AG09309 (cell line): ENCODE data around the gene STUB1.

Source experiments
- DNase-seq: peaks from one replicate; pipeline ENCODE4 v3.0.0-alpha.2; 2010; ENCODE audit warnings: low read depth
- H3K4me3 ChIP-seq: 2 replicates; pipeline ENCODE4 v1.5.1; 2011; ENCODE audit warnings: mild to moderate bottlenecking, low read depth, low read length, moderate library complexity; ENCODE audit not compliant: control insufficient read depth
- CTCF ChIP-seq: IDR thresholded peaks from 2 replicates; pipeline ENCODE4 v1.5.1; 2011; ENCODE audit warnings: mild to moderate bottlenecking, low read depth, low read length, inconsistent platforms; ENCODE audit not compliant: insufficient read depth, control insufficient read depth; ENCODE audit errors: missing control alignments

Gene STUB1

GRCh38 chr16:675884-676564 lies 4.2 kb upstream of the STUB1 start:
- no peak for DNase-seq
- no peak for TF ChIP-seq CTCF
- H3K4me3 ChIP-seq = peak overlapping the region; percentile 39

- no peak for DNase-seq
- TF ChIP-seq CTCF = no peak
- H3K4me3 ChIP-seq = no peak overlapping the region
These were observed 3.7 kb upstream of the STUB1 start for GRCh38 chr16:676565-676902.

GRCh38 chr16:676913-677312 lies 3.3 kb upstream of the STUB1 start:
- no peak overlapping the region for H3K4me3 ChIP-seq
- TF ChIP-seq CTCF = no peak
- no peak for DNase-seq

GRCh38 chr16:677316-678190 lies 2.7 kb upstream of the STUB1 start:
- no peak for DNase-seq
- TF ChIP-seq CTCF = no peak
- H3K4me3 ChIP-seq = no peak overlapping the region

GRCh38 chr16:678209-678857 lies 1.9 kb upstream of the STUB1 start:
- no peak overlapping the region for H3K4me3 ChIP-seq
- TF ChIP-seq CTCF = no peak
- DNase-seq = no peak

GRCh38 chr16:678858-679813 lies 1.1 kb upstream of the STUB1 start:
- TF ChIP-seq CTCF = no peak
- DNase-seq = no peak
- H3K4me3 ChIP-seq = peak overlapping the region; percentile 49
